Adrenal gland (tissue), 12 donors: ENCODE measurements around the gene GTPBP4. TPM values are rescaled to one million over a fixed set of nuclear protein-coding genes. Genes with fewer than 3 reads are reported as not detected.

Experiments
- DNase-seq, 7 donors: peaks; one replicate each; pipeline ENCODE4 v3.0.0-alpha.2; 2019 to 2020
- H3K27ac ChIP-seq, 5 donors: fragments of 200-600 bp; sonication (generic) in 4 of 5; 1 replicate in 3 of 5; 2 replicates in 2 of 5; pipeline versions ENCODE4 v1.5.1 to v1.8.0; 2016 to 2020; ENCODE audit warnings: mild to moderate bottlenecking in 1 of 5
- H3K27me3 ChIP-seq: fragments of 200-600 bp; 2 replicates; pipeline ENCODE4 v1.8.0; 2021
- H3K36me3 ChIP-seq, 2 donors: fragments of 200-600 bp; replicated peaks in 1 of 2; 1 replicate in 1 of 2; 2 replicates in 1 of 2; pipeline versions ENCODE4 v1.5.1 to v1.8.0; 2018 to 2022
- H3K4me1 ChIP-seq, 2 donors: fragments of 200-600 bp; replicated peaks in 1 of 2; 1 replicate in 1 of 2; 2 replicates in 1 of 2; pipeline versions ENCODE4 v1.5.1 to v1.8.0; 2018 to 2021
- H3K4me3 ChIP-seq, 4 donors: fragments of 200-600 bp; sonication (generic) in 3 of 4; one replicate each; pipeline ENCODE4 v1.5.1; 2016 to 2018
- H3K9me3 ChIP-seq, 3 donors: fragments of 200-600 bp; sonication (generic) in 1 of 3; replicated peaks in 1 of 3; 1 replicate in 2 of 3; 2 replicates in 1 of 3; pipeline versions ENCODE4 v1.5.1 to v1.8.0; 2016 to 2021
- POLR2A ChIP-seq, 2 donors: fragments of 450-650 bp; IDR thresholded peaks; one replicate each; pipeline ENCODE4 v1.6.1; 2017; ENCODE audit warnings: antibody characterized with exemption in 2 of 2, mild to moderate bottlenecking in 2 of 2, moderate library complexity in 1 of 2
- WGBS, 4 donors: extraction: QIAGEN DNeasy Blood & Tissue Kit in 2 of 4; methylation state at CpG; one replicate each; pipeline versions ENCODE4 v1.1.5 to v1.1.7; 2013 to 2017; 5-methylcytosine and 5-hydroxymethylcytosine counted together
- intact Hi-C, 2 donors: fragments of 100-400 bp; cut with DNase I; formaldehyde crosslinking; loops; one replicate each; pipeline versions ENCODE4 v1.14.1 to v1.15.0; 2022 to 2023
- polyA plus RNA-seq, 3 donors: library from polyadenylated mRNA; stranded (reverse); fragments of 200-250 nt in 2 of 3; fragments of 350-450 nt in 1 of 3; fragmentation: Illumina TruSeq in 1 of 3; extraction: RNeasy Lipid Tissue Mini Kit (QIAGEN cat#74804) in 1 of 3; gene quantifications; one replicate each; pipeline ENCODE4 v1.2.3, GENCODE V29; 2013 to 2014
- total RNA-seq, 9 donors: library from RNA; depleted of rRNA in 4 of 9; stranded (reverse); fragments of >200 nt in 4 of 9; fragments of 120-200 nt in 1 of 9; fragmentation: NEBNext Ultra II Directional in 1 of 9; extraction: Animal tissue kit (Norgen Biotek cat#: 25700) in 1 of 9; gene quantifications; one replicate each; pipeline versions ENCODE4 v1.1.0 to v1.2.4, GENCODE V29; 2013 to 2023
- TF ChIP-seq, protein P1 (sequence below), 6 experiments: fragments of 450-650 bp in 4 of 6; fragments of 200-600 bp in 2 of 6; sonication (generic) in 1 of 6; IDR thresholded peaks; 1 replicate in 5 of 6; 2 replicates in 1 of 6; pipeline versions ENCODE4 v1.5.1 to v1.8.0; 2016 to 2021; ENCODE audit warnings: antibody characterized with exemption in 6 of 6, mild to moderate bottlenecking in 2 of 6, moderate library complexity in 1 of 6
- donor health status: healthy with polysubstance abuse.
- donor health status: Bipolar disorder and iron deficiency.
- donor health status: DM: yes; HTN: yes; CAD: no.
- donor health status: DM: no; HTN: no; CAD: no.
- donor health status: DM: no; HTN: no; CAD: no.
- donor health status: DM: yes; HTN: yes; CAD: no.

The GTPBP4 gene
- total and polyA plus RNA-seq, 12 donors, result 15.2 to 196 (median 33.4) TPM

DNA sequence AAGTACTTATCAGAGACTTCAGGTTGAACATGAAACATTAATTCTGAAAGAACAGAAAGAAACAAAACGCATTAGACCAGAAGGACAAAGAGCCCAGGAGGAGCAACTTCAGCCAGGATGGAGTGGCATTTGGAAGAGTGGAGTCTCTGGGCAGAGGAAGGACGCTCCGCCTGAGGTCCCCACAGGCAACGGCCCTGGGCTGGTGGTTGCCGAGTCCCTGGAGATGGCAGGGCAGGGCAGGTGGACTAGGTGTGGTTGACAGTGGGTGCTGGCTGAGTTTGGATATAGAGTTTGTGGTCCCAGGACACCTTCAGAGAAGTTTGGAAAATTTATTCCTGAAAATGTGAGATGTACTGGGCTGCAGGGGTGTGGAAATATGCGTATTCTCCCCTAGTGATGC, 29.4 kb upstream of the GTPBP4 start:
- TF ChIP-seq, protein P1, sequence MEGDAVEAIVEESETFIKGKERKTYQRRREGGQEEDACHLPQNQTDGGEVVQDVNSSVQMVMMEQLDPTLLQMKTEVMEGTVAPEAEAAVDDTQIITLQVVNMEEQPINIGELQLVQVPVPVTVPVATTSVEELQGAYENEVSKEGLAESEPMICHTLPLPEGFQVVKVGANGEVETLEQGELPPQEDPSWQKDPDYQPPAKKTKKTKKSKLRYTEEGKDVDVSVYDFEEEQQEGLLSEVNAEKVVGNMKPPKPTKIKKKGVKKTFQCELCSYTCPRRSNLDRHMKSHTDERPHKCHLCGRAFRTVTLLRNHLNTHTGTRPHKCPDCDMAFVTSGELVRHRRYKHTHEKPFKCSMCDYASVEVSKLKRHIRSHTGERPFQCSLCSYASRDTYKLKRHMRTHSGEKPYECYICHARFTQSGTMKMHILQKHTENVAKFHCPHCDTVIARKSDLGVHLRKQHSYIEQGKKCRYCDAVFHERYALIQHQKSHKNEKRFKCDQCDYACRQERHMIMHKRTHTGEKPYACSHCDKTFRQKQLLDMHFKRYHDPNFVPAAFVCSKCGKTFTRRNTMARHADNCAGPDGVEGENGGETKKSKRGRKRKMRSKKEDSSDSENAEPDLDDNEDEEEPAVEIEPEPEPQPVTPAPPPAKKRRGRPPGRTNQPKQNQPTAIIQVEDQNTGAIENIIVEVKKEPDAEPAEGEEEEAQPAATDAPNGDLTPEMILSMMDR (IDR thresholded peaks at IDR 0.05), result no peak
- TF ChIP-seq POLR2A (IDR thresholded peaks at IDR 0.05), result no peak
- WGBS, 4 donors, result 88 to 95% (median 92%) methylated on average over 6 of the region's 6 CpGs
- no peak for DNase-seq

DNA sequence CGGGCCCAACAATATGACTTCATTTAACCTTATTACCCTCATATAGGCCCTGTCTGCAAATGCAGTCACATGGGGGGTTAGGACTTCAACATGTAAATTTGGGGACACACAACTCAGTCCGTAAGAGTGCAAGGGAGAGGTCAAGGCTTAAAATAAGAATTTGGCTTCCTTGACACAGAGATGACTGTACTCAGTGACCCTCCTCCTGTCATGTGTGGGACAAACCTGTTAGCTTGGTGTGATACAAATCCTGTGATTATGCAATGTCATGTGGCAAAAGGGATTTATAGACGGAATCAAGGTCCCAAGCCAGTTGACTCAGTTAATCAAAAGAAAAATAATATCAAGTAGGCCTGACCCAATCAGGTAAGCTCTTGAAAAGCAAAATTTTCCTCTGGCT, 25.9 kb upstream of the GTPBP4 start:
- Histone ChIP-seq H3K4me3 (no peak overlapping the region), H3K9me3 (no peaks in the 10 kb centered on the region), H3K27ac (peak overlapping the region in 4 of 5 donors; percentile 20 to 97 (median 70)), H3K4me1 (peaks cover 7 to 12% of the 10 kb centered on the region in 2 donors), H3K36me3 (no peaks in the 10 kb centered on the region), H3K27me3 (no peaks in the 10 kb centered on the region)
- intact Hi-C loops, result no loop called here
- TF ChIP-seq, protein P1 (IDR thresholded peaks at IDR 0.05), result no peak
- no peak for TF ChIP-seq POLR2A (IDR thresholded peaks at IDR 0.05)
- WGBS, 4 donors, result 42 to 52% (median 48%) methylated on average over 3 of the region's 3 CpGs
- DNase-seq, result peak in 4 of 7 donors; percentile 47 to 72 (median 63)

More for the DNA sequence above, 29.4 kb upstream of the GTPBP4 start:
- Histone ChIP-seq H3K4me3 (no peak overlapping the region), H3K9me3 (no peaks in the 10 kb centered on the region), H3K36me3 (no peaks in the 10 kb centered on the region), H3K4me1 (peaks cover 0 to 7% of the 10 kb centered on the region in 2 donors), H3K27ac (no peak overlapping the region), H3K27me3 (no peaks in the 10 kb centered on the region)
- intact Hi-C loops, result no loop called here

DNA sequence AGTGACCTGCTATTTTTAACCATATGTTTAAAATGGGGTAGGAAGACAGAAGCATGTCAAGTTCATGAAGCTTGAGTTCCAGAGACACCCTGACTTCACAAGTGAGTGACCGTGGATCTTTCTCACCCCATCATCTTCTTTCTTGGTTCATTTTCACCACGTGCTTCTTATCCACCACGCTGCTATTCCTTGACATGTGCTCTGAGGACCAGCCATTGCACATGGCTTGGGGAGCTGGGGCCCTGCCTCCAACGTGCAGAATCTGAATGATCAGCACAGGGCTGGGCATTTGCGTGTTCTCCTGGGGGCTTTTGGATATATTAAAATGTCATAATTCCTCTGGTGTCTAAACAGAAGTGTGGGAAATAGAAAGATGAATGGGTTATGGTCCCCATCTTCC, 25.0 kb upstream of the GTPBP4 start:
- no peak for DNase-seq
- 90 to 92% (median 91%) methylated on average over 5 of the region's 5 CpGs for WGBS, 4 donors
- Histone ChIP-seq H3K4me3 (no peak overlapping the region), H3K27me3 (no peaks in the 10 kb centered on the region), H3K9me3 (no peaks in the 10 kb centered on the region), H3K36me3 (no peaks in the 10 kb centered on the region), H3K27ac (peak overlapping the region in 3 of 5 donors; percentile 59 to 97 (median 81)), H3K4me1 (peaks cover 7 to 12% of the 10 kb centered on the region in 2 donors)
- TF ChIP-seq, protein P1 (IDR thresholded peaks at IDR 0.05), result no peak
- TF ChIP-seq POLR2A (IDR thresholded peaks at IDR 0.05), result no peak
- intact Hi-C loops, result no loop called here

DNA sequence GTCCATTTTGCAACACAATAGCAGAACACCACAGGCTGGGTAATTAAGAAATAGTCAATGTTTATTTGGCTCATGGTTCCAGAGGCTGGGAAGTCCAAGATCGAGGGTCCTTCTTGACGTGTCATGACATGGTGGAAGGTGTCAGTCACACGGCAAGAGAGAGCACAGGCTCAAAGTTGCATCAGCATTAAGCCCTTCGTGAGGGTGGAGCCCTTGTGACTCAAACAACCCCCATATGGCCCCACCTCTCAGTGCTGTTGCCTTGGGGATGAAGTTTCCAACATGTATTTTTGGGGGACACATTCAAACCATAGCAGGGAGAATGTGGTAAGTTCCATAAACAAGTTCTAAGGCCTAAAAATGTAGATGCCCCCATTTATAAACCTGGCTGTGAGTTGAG, 24.6 kb upstream of the GTPBP4 start:
- no peak for DNase-seq
- WGBS, 4 donors, result 87 to 98% (median 96%) methylated on average over 4 of the region's 4 CpGs
- no peak overlapping the region for H3K4me3 ChIP-seq
- no peaks in the 10 kb centered on the region for H3K27me3 ChIP-seq
- H3K4me1 ChIP-seq, result peaks cover 7 to 12% of the 10 kb centered on the region in 2 donors
- intact Hi-C loops, result no loop called here
- no peaks in the 10 kb centered on the region for H3K36me3 ChIP-seq
- peak overlapping the region in 4 of 5 donors; percentile 21 to 98 (median 88) for H3K27ac ChIP-seq
- no peaks in the 10 kb centered on the region for H3K9me3 ChIP-seq
- TF ChIP-seq, protein P1 (IDR thresholded peaks at IDR 0.05), result no peak
- TF ChIP-seq POLR2A (IDR thresholded peaks at IDR 0.05), result no peak
